Liver (tissue), 9 donors: Measurements from ENCODE around the gene RNASE12. TPM values are rescaled to one million over a fixed set of nuclear protein-coding genes. Genes with fewer than 3 reads are reported as not detected.

ENCODE experiments used
- DNase-seq: peaks from one replicate; pipeline ENCODE4 v3.0.0-alpha.2; 2017; ENCODE audit warnings: low spot score
- H3K27ac ChIP-seq, 2 donors: one replicate each; pipeline ENCODE4 v1.7.0; 2013; ENCODE audit warnings: inconsistent platforms in 2 of 2, low read length in 2 of 2, control low read depth in 1 of 2, low read depth in 1 of 2, mild to moderate bottlenecking in 1 of 2
- H3K27me3 ChIP-seq, 4 donors: one replicate each; pipeline versions ENCODE4 v1.6.1 to v1.7.0; 2013; ENCODE audit warnings: low read length in 3 of 4, inconsistent platforms in 1 of 4, mild to moderate bottlenecking in 1 of 4, moderate library complexity in 1 of 4; ENCODE audit not compliant: control insufficient read depth in 4 of 4, insufficient read depth in 4 of 4
- H3K36me3 ChIP-seq, 4 donors: one replicate each; pipeline versions ENCODE4 v1.6.1 to v1.7.0; 2013; ENCODE audit warnings: low read length in 3 of 4, mild to moderate bottlenecking in 3 of 4, low read depth in 1 of 4, moderate library complexity in 1 of 4; ENCODE audit not compliant: control insufficient read depth in 4 of 4, insufficient read depth in 3 of 4
- H3K4me1 ChIP-seq, 4 donors: one replicate each; pipeline versions ENCODE4 v1.6.1 to v1.7.0; 2013; ENCODE audit warnings: low read length in 3 of 4, mild to moderate bottlenecking in 3 of 4, moderate library complexity in 1 of 4; ENCODE audit not compliant: control insufficient read depth in 4 of 4, insufficient read depth in 4 of 4
- H3K4me3 ChIP-seq, 3 donors: one replicate each; pipeline versions ENCODE4 v1.6.1 to v1.7.0; 2013; ENCODE audit warnings: low read length in 3 of 3, control low read depth in 1 of 3, low read depth in 1 of 3, mild to moderate bottlenecking in 1 of 3
- H3K9ac ChIP-seq, 2 donors: one replicate each; pipeline ENCODE4 v1.7.0; 2013; ENCODE audit warnings: low read length in 2 of 2, mild to moderate bottlenecking in 2 of 2, moderate library complexity in 2 of 2, control low read depth in 1 of 2, low read depth in 1 of 2
- H3K9me3 ChIP-seq, 4 donors: one replicate each; pipeline versions ENCODE4 v1.6.1 to v1.7.0; 2013; ENCODE audit warnings: low read length in 3 of 4; ENCODE audit not compliant: control insufficient read depth in 4 of 4
- ATF3 ChIP-seq: IDR thresholded peaks from 2 replicates; pipeline ENCODE4 v1.6.1; 2016; ENCODE audit warnings: antibody characterized with exemption
- CTCF ChIP-seq: fragments of 150-350 bp; IDR thresholded peaks from 2 replicates; pipeline ENCODE4 v1.5.1; 2017; ENCODE audit warnings: improper control_type of control experiment, low read depth, low read length; ENCODE audit not compliant: missing input control
- EGR1 ChIP-seq, 2 donors: IDR thresholded peaks; 2 replicates each; pipeline ENCODE4 v1.6.1; 2016 to 2018; ENCODE audit warnings: antibody characterized with exemption in 2 of 2, low read depth in 2 of 2
- FOXA1 ChIP-seq: IDR thresholded peaks from 2 replicates; pipeline ENCODE4 v1.6.1; 2016; ENCODE audit warnings: antibody characterized with exemption
- FOXA2 ChIP-seq: IDR thresholded peaks from 2 replicates; pipeline ENCODE4 v1.6.1; 2016; ENCODE audit warnings: antibody characterized with exemption
- GABPA ChIP-seq, 2 donors: IDR thresholded peaks in 1 of 2; conservative IDR thresholded peaks in 1 of 2; 2 replicates each; pipeline ENCODE4 v1.6.1; 2016; ENCODE audit warnings: antibody characterized with exemption in 2 of 2, mild to moderate bottlenecking in 1 of 2, moderate library complexity in 1 of 2
- HNF4A ChIP-seq, 2 donors: conservative IDR thresholded peaks; 2 replicates each; pipeline ENCODE4 v1.6.1; 2016; ENCODE audit warnings: antibody characterized with exemption in 2 of 2, mild to moderate bottlenecking in 2 of 2
- HNF4G ChIP-seq: IDR thresholded peaks from 2 replicates; pipeline ENCODE4 v1.6.1; 2016; ENCODE audit warnings: antibody characterized with exemption
- MAX ChIP-seq: IDR thresholded peaks from 2 replicates; pipeline ENCODE4 v1.6.1; 2016; ENCODE audit warnings: antibody characterized with exemption
- NR2F2 ChIP-seq: IDR thresholded peaks from 2 replicates; pipeline ENCODE4 v1.6.1; 2016; ENCODE audit warnings: antibody characterized with exemption
- RAD21 ChIP-seq, 2 donors: IDR thresholded peaks; 2 replicates each; pipeline ENCODE4 v1.6.1; 2016; ENCODE audit warnings: antibody characterized with exemption in 2 of 2, mild to moderate bottlenecking in 2 of 2
- REST ChIP-seq: IDR thresholded peaks from 2 replicates; pipeline ENCODE4 v1.6.1; 2016; ENCODE audit warnings: antibody characterized with exemption, mild to moderate bottlenecking
- RXRA ChIP-seq, 2 donors: IDR thresholded peaks; 2 replicates each; pipeline ENCODE4 v1.6.1; 2017 to 2018; ENCODE audit warnings: antibody characterized with exemption in 2 of 2, mild to moderate bottlenecking in 1 of 2
- SP1 ChIP-seq: IDR thresholded peaks from 2 replicates; pipeline ENCODE4 v1.6.1; 2018; ENCODE audit warnings: antibody characterized with exemption, mild to moderate bottlenecking
- TAF1 ChIP-seq: conservative IDR thresholded peaks from 2 replicates; pipeline ENCODE4 v1.6.1; 2016; ENCODE audit warnings: antibody characterized with exemption, mild to moderate bottlenecking
- YY1 ChIP-seq: IDR thresholded peaks from 2 replicates; pipeline ENCODE4 v1.6.1; 2016; ENCODE audit warnings: antibody characterized with exemption, mild to moderate bottlenecking
- ZBTB33 ChIP-seq: IDR thresholded peaks from 2 replicates; pipeline ENCODE4 v1.6.1; 2016; ENCODE audit warnings: antibody characterized with exemption
- WGBS: extraction: QIAGEN DNeasy Blood & Tissue Kit; methylation state at CpG from one replicate; pipeline ENCODE4 v1.1.7; 2013; 5-methylcytosine and 5-hydroxymethylcytosine counted together
- polyA plus RNA-seq, 2 donors: library from polyadenylated mRNA; stranded (reverse) in 1 of 2; unstranded in 1 of 2; fragments of 200-250 nt in 1 of 2; fragments of >200 nt in 1 of 2; fragmentation: Nextera tagmentation in 1 of 2; extraction: Ambion mirVana in 1 of 2; gene quantifications; one replicate each; pipeline versions ENCODE4 v1.2.1 to v1.2.3, GENCODE V29; 2013 to 2015
- total RNA-seq, 2 donors: library from RNA; depleted of rRNA; stranded (reverse); fragments of >200 nt; gene quantifications; one replicate each; pipeline ENCODE4 v1.2.3, GENCODE V29; 2014
- donor health status: healthy.
- donor health status: healthy.
- donor health status: healthy.
- donor health status: healthy.
- donor health status: healthy.

Gene RNASE12
- total and polyA plus RNA-seq, 4 donors = not detected

GRCh38 chr14:20560961-20561360 is 30.2 kb downstream of the RNASE12 start, which contains the start of gene RNASE9:
Gene RNASE9, minus strand, starts transcription at chr14:20561047.
- H3K4me3 ChIP-seq = no peak within 1 kb of the TSS
- no peak within 1 kb of the TSS for H3K27ac ChIP-seq
- WGBS = 95% methylated on average over 3 of the region's 3 CpGs
- H3K36me3 ChIP-seq = no peaks in the 10 kb centered on the region
- H3K27me3 ChIP-seq = no peaks in the 10 kb centered on the region
- DNase-seq = no peak
- H3K4me1 ChIP-seq = no peaks in the 10 kb centered on the region
- TF ChIP-seq EGR1 (IDR thresholded peaks at IDR 0.05; ENCODE audit: low read depth in 2 of 2) (no peak), FOXA1 (no peak), MAX (no peak), FOXA2 (no peak), RAD21 (IDR thresholded peaks at IDR 0.05) (no peak), NR2F2 (no peak), RXRA (IDR thresholded peaks at IDR 0.05) (no peak), ZBTB33 (no peak), YY1 (no peak), TAF1 (no peak), GABPA (IDR thresholded peaks at IDR 0.05 in 1 of 2, conservative IDR thresholded peaks at IDR 0.05 in 1 of 2) (no peak), REST (no peak), CTCF (no peak), ATF3 (no peak), HNF4G (no peak), SP1 (no peak)
- no peak within 1 kb of the TSS for H3K9ac ChIP-seq
- H3K9me3 ChIP-seq = no peaks in the 10 kb centered on the region

GRCh38 chr14:20559461-20559904 is 31.7 kb downstream of the RNASE12 start:
- WGBS = 64% methylated on average over 2 of the region's 2 CpGs
- no peaks in the 10 kb centered on the region for H3K4me1 ChIP-seq
- TF ChIP-seq TAF1 = no peak
- no peak for TF ChIP-seq GABPA (IDR thresholded peaks at IDR 0.05 in 1 of 2, conservative IDR thresholded peaks at IDR 0.05 in 1 of 2)
- TF ChIP-seq REST = no peak
- no peak for TF ChIP-seq RAD21 (IDR thresholded peaks at IDR 0.05)
- no peak for TF ChIP-seq MAX
- TF ChIP-seq FOXA2 = no peak
- no peak for TF ChIP-seq NR2F2
- TF ChIP-seq SP1 = no peak
- no peak for TF ChIP-seq FOXA1
- TF ChIP-seq ZBTB33 = no peak
- TF ChIP-seq HNF4A (conservative IDR thresholded peaks at IDR 0.05) = no peak
- TF ChIP-seq RXRA (IDR thresholded peaks at IDR 0.05) = no peak

More at GRCh38 chr14:20559461-20559904, 31.7 kb downstream of the RNASE12 start:
- H3K4me3 ChIP-seq = no peak overlapping the region
- no peak for DNase-seq
- H3K9me3 ChIP-seq = no peaks in the 10 kb centered on the region
- H3K36me3 ChIP-seq = no peaks in the 10 kb centered on the region
- H3K27me3 ChIP-seq = no peaks in the 10 kb centered on the region
- H3K9ac ChIP-seq = no peak overlapping the region
- H3K27ac ChIP-seq = no peak overlapping the region
